ENCODE results near the gene MIA.
A peak's percentile ranks its signal among the peaks of the same experiment; 100 is the strongest.
"Not testable (repeated sequence)": the region's sequence is repeated elsewhere in the genome, so short reads cannot be mapped to it uniquely, and the experiment has no call there.

Gene MIA

GRCh38 chr19:40804783-40805242 lies 29.5 kb downstream of the MIA start:
- DNase-seq = no peak

- no peak for DNase-seq
Observed at GRCh38 chr19:40805258-40805868, 30.0 kb downstream of the MIA start.

- peak; percentile 96 for DNase-seq
Observed at GRCh38 chr19:40806423-40807146, 31.3 kb downstream of the MIA start.

- no peak for DNase-seq
Observed at GRCh38 chr19:40807147-40808020, 32.1 kb downstream of the MIA start.

GRCh38 chr19:40808021-40808325 lies 32.7 kb downstream of the MIA start:
- no peak for DNase-seq

- DNase-seq = no peak
Observed at GRCh38 chr19:40808497-40808896, 33.2 kb downstream of the MIA start.

- DNase-seq = no peak
Observed at GRCh38 chr19:40809358-40810086, 34.2 kb downstream of the MIA start.

GRCh38 chr19:40810160-40810559 lies 34.8 kb downstream of the MIA start:
- no peak for DNase-seq

GRCh38 chr19:40810649-40811408 lies 35.5 kb downstream of the MIA start:
- DNase-seq = peak; percentile 69

GRCh38 chr19:40811478-40812341 lies 36.4 kb downstream of the MIA start:
- DNase-seq = no peak

GRCh38 chr19:40812571-40812970 lies 37.2 kb downstream of the MIA start:
- DNase-seq = not testable (repeated sequence)

GRCh38 chr19:40813182-40813581 lies 37.9 kb downstream of the MIA start:
- peak; percentile 24 for DNase-seq

GRCh38 chr19:40815223-40815622 lies 39.9 kb downstream of the MIA start:
- no peak for DNase-seq

- peak; percentile 32 for DNase-seq
Observed at GRCh38 chr19:40818480-40819399, 43.4 kb downstream of the MIA start.

GRCh38 chr19:40819479-40820234 lies 44.3 kb downstream of the MIA start:
- peak; percentile 23 for DNase-seq

- no peak for DNase-seq
Observed at GRCh38 chr19:40822161-40822560, 46.8 kb downstream of the MIA start.

GRCh38 chr19:40822704-40823553 lies 47.6 kb downstream of the MIA start:
- peak; percentile 28 for DNase-seq

- DNase-seq = not testable (repeated sequence)
Observed at GRCh38 chr19:40824916-40825315, 49.6 kb downstream of the MIA start.

Data from fibroblast of upper back skin (primary cell).